Daoy (cell line): ENCODE results near the gene NOL6. TPM values are rescaled to one million over a fixed set of nuclear protein-coding genes. Genes with fewer than 3 reads are reported as not detected.
A peak's percentile ranks its signal among the peaks of the same experiment; 100 is the strongest.

Source experiments
- DNase-seq: peaks from one replicate; pipeline ENCODE4 v3.0.0-alpha.2; 2015; ENCODE audit warnings: low read depth
- total RNA-seq: library from RNA; depleted of rRNA; stranded (reverse); fragments of >200 nt; shearing (Covaris generic); gene quantifications from 2 replicates; pipeline ENCODE4 v1.2.3, GENCODE V29; 2014

NOL6 gene
- total RNA-seq, 1 experiment from 2014 or later: 69.0 TPM

DNA sequence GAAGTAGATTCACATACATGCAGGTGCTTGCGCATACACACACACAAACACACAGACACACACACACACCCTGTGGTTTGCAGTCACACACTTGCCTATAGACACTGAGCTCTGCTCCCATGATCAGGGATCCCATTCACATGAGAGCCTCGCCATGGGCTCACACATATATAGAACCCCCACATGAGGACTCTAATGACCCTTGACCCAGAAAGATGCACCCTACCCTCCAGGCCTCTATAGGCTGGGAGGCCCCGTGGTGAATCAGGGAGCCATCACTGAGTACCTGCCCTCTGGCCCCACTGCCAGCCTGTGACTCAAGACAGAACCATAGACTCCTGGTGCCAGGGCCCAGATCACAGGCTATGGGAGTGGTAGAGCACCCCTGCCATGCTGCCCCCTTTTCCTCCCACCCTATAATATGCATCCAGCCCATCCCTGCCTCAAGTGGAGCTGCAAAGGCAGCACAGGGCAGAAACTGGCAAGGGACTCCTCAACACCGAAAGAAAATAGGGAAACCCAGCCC is 23.0 kb downstream of the NOL6 start:
- DNase-seq: no peak

DNA sequence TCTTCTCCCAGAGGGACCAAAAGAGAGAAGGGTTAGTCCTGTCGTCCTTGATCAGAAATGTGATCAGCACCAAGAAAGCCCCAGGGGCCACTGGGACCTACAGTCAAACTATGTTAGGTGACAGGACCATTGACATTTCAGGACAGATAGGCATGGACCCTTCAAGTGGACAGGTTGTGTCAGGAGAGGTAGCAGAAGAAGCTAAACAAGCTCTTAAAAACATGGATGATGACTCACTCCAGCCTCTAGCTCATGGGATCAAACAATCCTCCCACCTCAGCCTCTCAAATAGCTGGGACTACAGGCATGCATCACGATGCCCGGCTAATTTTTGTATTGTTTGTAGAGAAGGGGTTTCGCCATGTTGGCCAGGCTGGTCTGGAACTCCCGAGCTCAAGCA is 24.0 kb downstream of the NOL6 start:
- DNase-seq: no peak

DNA sequence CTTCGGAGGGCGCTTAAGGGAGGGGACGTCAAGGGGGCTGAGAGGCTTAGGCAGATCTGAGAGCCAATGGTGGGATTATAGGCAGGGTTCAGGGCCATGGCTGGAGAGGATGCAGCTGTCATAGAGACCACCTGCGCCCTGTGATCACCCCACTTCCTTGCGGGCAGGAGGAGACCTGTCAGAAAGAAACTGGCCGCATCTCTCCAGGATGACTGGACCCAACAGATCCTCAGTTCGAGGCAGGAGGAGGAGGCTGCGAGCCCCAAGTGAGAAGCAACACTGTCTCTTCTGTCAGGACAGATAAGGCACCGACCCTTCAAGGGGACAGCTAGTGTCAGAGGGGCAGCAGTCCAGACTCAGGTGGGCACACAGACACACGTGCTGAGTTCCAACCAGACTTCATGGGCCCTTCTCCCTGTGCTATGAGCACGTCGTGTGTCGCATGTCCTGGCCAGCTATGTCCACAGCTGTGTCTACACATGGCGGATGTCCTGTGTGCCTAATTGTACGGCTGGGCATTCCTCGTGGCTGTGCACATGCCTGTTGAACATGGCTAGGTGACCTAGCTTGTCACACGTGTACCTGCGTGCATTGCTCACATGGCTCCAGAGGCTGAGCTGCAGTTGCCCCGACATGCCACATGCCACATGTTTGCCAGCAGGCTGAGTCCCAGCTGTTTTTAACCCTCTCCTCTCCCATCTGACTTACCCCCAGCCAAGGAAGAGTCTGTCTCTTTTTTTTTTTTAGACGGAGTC is 25.7 kb downstream of the NOL6 start:
- DNase-seq: no peak

DNA sequence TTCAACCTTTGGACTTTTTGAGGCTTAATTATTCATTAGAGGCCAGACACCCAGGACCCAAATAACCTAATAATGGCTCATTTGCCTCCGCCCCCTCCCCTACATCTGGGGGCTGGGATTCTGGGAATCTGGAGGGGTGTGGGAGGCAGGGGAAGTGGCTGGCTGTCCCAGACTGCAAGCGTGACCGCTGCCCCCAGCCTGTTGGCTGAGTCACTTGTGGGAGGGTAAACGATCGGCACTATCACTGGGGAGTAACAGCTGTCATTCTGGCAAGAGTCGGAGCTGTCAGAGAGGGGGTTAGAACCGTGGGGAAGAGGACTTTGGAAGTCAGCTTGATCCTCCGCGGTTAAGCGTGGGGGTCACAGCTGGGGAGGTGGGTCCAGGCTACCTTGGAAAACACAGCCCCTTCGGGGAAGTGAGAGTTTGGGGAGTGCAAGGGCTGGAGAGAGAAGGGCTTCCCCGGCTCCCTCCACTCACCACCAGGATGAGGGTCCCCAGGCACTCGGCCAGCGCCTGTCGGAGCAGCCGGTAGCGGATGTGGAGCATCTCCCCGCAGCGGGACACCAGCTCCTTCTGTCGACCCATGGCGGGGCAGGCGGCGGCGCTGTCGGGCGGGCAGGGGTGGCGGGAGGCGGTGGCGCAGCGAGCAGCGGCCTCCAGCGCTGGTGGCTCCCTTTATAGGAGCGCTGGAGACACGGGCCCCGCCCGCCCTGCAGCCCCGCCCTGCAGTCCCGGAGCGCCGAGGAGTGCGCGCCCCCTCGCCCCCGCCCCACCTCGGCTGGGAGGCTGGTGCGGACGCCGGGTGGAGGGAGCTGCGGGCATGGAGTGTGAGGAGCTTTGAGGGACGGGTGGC is 26.6 kb downstream of the NOL6 start, which contains the start of gene AQP3:
AQP3 (minus strand) TSS at position 648 of the 853 bp plus-strand sequence; CDS start at position 585, 63 bp downstream.
- DNase-seq: peak; percentile 89

DNA sequence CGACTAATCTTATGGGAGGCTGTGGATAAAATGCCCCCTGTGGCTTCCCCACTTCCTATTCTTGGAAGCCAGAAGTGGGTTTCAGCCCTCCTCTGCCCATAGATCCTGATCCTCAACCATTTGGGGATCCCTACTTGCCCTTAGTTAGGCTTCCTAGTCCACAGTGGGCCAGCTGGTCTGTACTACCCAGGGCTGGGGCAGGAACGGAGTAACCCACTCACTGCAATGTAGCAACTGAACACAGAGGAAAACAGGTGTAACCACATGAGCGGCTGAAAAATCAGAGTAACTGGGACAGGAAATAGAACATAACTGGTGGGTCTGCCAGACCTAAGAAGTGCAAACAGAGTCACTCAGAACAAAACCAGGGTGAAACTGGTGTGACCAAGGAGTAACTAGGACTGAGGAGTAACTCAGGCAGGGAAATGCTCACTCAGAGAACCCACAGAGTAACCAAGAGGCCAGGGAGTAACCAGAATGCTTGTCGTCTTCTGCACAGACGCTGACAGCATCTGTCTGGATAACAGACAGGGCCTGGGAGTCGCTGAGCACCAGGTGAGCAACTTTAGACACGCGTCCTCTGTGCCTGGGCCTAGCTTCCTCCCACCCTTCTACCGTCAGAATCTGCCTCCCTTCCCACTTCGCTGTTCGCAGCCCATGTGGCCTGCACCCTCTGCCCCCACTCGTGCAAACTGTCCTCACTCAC is 27.3 kb downstream of the NOL6 start:
- no peak for DNase-seq

DNA sequence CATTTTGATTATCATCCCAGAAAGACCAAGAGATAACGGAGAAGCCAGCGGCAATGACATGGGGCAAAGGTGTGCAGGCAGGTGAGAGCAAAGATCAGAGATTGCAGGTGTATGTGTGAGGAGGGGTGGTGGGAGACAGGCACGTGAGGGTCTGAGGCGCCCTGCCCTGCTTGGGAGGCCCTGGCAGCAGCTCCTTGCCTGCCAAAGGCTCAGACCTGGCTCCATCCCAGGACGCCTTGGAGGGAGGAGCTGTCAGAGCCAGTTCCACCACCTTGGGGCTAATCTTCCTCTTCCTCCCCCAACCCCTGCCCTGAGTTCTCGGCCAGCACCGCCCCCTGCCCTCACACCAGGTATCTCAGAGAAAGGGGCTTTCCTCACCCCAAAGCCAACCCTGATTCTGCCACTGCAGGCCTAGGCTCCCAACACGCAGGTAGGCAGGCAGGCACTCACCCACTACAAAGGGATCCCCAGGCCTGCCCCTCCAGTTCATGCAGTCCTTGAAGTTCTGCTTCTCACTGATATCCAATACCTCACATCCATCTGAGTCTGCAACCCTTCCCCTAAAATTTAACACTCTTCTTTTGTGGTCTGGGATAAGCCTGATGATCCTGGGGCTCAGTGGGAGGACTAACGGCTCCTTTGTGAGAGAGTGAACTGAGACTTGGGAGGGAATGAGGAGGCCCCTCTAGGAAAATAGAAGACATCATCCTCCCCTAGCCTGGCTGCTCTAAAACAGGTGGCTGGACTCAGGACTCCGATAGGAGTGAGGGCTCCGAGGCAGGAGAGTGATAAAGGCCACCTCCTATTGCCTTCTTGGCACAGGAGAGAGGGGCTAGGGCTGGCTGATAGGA is 28.1 kb downstream of the NOL6 start:
- DNase-seq: no peak

DNA sequence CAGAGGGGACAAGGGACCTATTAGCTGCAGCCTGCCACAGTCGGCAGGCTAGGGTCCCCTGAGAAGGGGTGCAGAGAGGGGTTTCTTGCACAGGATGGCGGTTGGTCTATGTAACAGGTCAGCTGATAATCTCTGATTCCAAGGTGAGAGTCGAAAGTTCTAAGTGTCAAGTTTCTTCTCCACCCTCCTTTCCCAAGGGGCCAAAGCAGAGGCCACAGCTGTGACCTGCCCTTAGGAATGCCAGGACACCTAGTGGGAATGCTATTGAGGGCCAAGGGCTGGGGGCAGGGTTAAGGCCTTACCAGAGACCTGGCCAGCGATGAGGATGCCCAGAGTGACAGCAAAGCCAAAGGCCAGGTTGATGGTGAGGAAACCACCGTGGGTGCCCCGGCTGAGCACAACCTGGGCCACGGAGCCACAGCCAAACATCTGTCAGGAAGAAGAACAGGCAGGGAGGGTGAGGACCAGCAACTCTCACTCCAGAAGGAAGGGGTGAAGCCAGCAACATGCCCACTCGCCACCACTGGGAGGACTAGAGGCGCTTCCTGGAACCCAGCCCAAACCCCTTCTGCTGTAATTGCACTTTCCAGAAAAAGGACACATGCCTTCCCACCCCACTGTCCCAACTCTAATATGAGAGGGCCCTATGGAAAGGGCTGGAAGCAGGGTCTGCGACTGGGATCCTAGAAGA is 30.1 kb downstream of the NOL6 start:
- DNase-seq: no peak

DNA sequence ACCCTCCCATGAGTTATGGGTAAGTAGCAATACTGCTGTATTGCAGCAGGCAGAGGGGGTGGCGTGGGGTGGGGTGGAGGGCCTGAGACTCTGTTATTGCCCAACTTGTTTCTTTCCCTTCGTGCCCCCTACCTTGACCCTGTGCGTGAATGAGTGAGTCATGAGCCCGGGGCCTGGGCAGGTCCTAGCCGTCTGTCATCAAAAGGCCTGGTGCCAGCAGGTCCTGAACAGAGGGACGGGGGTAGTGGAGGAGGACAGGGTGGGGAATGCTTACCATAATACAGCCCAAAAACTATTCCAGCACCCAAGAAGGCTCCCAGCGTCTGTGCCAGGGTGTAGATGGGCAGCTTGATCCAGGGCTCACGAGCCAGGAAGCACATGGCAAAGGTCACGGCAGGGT is 30.7 kb downstream of the NOL6 start:
- DNase-seq: no peak

DNA sequence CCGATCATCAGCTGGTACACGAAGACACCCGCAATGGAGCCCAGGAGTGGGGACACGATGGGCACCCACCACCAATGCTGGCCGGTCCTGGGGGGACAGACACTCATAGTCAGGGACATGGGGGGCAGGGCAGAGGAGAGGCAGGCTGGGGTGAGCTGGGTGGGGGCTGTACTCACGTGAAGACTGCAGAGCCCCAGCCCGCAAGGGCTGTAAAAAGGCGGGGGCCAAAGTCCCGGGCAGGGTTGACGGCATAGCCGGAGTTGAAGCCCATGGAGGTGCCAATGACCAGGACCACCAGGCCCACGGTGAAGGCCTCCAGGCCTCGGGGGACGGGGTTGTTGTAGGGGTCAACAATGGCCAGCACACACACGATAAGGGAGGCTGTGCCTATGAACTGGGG is 31.6 kb downstream of the NOL6 start:
- no peak for DNase-seq

DNA sequence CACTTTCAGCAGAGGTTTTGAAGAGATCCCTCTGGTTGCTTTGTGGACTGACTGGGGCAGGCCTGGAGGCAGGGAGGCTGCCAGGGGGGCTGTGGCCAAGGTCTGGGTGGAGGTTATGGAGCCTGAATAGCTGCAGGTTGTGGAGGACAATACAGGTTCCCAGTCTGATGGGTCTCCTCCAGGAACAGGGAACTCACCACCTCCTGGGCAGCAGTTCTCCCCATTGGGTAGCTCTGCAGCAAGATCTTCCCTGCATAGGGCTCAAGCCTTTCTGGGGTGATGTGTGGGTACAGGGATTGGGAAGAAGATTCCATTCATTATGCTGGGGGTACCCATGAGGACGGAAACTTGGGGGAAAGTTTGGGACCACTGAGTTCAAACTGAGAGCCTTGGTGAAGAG is 33.1 kb downstream of the NOL6 start:
- DNase-seq: no peak

DNA sequence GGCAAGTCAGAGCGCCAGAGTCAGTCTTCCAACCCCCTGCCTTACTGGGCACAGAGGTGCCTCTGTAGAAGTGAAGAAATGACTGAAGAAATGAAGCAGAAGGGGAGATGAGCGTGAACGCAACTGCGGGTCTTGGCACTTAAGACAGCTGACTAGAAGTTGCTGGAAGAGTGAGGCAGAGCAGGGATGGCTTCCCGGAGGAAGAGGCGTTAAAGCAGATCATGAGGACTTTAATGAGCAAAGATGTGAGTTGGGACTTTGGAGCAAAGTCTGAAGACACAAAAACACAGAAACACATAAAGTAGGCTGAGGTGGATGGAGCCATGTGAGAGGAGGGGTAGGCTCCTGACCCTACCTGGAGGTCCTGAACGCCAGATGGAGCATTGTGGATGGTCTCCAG is 33.5 kb downstream of the NOL6 start:
- no peak for DNase-seq

DNA sequence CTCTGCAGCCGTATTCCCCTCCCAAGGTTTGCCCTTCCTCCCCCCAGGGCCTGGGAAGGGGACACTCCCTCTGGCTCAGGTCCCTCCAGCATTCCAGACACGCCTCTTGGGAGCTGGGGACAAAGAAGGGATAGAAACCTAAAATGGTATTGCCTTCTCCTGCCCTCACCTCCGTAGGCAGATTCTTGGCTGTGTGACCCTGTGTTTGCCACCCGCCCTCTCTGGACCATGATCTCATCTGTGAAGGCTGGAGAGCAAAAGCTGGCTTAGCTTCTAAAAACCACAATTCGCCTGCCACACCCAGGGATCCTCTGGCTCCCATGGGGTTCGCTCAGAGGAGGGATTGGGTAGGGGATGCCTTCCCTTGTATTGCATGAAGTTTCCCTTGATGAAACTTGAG is 34.0 kb downstream of the NOL6 start:
- DNase-seq: no peak

DNA sequence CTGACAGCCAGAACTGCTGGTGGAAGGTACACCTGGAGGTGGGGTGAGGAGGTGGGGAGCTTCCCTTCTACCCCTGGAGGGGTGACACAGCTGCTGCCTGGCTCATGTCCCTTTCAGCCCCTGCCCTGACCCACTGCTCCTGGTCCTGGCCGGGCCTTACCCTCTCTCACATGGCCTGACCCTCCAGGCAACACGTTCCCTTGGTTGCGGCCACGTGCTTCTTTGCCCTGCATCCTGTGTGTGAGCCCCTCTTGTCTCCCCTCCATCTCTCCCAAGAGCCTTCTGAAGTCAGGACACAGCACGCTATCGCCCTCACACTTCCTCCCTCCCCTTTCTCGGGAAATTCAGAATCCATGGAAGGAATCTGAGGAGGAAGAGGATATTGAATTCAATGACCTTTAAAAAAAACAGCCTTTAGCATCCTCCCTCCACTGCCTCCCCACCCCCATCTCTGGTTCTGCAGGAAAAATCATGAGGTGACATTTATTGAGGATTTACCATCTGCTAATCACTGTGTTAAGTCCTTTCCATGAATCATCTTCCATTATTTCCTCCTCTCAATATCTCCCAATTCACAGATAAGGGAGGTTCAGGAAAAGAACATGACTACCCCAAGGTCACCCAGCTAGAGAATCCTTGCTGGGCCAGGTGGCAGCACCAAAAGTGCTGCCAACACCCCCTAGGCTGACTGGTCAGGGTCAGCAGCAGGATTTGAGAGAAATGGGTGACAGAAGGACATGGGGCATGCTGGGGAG is 34.6 kb downstream of the NOL6 start:
- DNase-seq: no peak

DNA sequence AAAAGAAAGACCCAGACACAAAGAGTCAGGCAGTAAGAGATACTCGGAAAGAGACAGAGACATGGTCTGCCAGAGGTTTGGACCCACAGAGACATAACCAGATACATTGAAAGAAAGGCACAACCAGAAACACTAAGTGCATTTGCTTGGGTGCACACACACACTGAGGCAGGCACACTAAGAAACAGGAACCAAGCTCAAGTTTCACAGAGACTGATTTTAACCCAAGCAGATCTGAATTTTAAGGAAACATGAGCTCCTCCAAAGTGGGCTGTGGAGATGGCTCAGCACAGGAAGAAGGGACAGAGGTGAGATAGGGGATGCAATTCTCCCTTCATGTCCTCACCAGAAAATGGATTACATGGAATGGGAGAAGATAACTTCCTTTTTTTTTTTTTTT is 35.8 kb downstream of the NOL6 start:
- no peak for DNase-seq

DNA sequence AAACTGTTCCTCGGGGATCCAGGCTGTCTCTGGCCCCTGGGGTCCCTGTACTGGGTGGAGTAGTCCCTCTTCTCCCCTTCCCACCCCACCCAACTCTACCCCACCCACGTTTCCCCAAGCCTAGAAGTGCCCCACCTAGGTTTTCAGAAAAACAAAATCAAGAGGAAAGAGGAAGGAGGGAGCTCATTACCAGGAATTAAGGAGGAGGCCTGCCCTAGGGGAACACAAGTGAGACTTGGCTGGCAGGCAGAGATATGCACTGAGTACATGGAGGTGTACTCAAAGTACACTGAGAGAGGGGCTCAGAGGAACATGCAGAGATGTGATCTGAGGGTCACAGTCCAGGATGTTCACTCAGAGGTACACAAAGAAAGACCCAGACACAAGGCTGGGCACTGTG is 36.5 kb downstream of the NOL6 start:
- DNase-seq: no peak

DNA sequence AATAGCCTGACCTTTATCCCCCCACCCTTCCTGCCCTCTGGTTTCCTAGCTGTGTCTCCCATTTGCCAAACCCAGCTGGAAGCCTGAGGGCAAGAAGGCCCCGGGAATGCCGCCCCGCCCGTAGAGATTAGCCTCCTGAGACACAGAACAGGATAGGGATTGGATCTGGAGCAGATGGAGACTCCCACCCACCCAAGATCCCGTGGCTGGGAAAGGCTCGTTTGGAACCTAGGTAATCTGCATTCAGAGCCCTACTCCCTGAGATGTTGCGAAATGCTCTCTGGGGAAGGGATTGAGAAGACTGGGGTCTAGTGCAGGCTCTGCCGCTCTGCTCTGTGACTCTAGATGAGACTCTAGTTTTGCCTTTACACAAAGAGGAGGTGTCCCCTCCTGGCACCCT is 37.3 kb downstream of the NOL6 start:
- DNase-seq: no peak

DNA sequence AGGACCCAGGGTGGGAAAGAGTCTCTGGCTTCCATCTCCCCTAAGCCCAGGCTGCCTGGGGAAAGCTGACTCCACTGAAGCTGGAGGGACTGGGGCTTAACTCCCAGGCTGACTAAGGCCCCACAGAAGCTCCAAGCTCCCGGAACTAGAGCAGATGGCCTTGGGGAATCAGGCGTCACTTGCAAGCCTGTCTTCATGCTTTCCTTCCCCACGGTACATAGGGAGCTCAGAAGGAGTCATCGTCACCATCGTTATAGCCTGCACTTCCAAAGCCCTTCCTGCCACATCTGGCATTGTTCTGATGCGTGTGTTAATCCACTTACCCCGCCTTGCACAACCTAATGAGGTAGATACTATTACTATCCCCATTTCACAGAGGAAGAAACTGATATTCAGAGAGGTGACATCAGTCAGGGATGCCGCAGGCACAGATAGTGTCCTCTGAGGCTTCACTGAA is 37.9 kb downstream of the NOL6 start:
- no peak for DNase-seq

DNA sequence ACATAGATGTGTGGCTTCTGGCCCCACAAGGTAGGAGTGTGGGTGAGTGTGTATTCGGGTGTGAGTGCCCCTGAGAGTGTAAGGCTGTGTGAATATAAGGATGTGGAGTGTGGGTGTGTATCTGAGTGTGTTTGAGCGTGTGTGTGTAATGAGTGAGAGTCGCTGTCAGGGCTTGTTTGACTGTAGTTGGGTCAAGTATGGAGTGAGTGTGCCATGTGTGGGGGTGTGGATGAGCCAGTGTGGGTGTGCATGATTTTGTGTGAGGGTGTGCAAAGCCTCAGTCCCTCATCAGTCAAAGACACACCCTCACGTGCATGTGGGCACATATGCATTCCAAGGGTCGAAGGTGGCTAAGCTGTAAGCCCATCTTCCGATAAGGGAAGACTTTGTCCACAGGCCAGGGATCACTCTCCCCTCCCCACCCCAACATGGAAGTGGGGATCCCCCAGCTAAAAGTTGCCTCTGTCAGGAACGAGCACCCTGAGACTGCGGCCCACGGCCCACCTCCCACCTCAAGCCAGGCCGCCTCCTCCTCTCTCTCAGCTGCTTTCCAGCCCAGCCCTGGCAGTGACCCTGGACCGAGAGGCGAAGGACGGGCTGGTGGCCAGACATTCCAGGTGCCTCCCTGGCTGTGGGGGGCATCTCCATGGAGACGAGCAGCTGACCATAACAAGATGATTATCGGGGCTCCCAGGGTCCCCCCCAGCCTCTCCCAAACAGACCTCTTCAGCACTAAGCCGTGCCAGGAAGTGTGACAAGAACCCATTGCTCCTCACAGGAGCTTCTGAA is 39.2 kb downstream of the NOL6 start:
- no peak for DNase-seq

DNA sequence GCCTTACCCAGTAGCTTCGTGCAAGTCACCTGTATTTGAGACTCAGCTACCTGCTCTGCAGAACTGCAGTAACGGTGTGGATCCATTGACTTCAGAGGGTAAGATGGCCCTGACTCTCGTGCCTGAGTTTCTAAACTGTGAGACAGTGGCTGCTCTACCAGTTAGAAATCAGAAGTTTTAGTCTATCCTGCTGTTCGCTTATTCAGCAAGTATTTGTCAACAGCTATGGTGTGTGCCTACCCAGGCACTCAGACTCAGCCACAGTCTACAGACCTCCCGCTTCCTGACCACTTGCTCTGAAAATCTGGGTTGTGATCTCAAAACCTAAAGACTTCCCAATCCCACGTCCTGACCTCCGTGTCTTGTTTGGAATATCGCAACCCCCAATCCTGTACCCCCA is 39.9 kb downstream of the NOL6 start:
- no peak for DNase-seq
